ENCODE data around the gene MAP3K3.

The MAP3K3 gene

GRCh38 chr17:63693411-63694113, 71.3 kb downstream of the MAP3K3 start:
- DNase-seq, result peak in 1 of 56 donors; percentile 19

- no peak for DNase-seq
Measured at GRCh38 chr17:63694229-63694949, 72.2 kb downstream of the MAP3K3 start.

DNA sequence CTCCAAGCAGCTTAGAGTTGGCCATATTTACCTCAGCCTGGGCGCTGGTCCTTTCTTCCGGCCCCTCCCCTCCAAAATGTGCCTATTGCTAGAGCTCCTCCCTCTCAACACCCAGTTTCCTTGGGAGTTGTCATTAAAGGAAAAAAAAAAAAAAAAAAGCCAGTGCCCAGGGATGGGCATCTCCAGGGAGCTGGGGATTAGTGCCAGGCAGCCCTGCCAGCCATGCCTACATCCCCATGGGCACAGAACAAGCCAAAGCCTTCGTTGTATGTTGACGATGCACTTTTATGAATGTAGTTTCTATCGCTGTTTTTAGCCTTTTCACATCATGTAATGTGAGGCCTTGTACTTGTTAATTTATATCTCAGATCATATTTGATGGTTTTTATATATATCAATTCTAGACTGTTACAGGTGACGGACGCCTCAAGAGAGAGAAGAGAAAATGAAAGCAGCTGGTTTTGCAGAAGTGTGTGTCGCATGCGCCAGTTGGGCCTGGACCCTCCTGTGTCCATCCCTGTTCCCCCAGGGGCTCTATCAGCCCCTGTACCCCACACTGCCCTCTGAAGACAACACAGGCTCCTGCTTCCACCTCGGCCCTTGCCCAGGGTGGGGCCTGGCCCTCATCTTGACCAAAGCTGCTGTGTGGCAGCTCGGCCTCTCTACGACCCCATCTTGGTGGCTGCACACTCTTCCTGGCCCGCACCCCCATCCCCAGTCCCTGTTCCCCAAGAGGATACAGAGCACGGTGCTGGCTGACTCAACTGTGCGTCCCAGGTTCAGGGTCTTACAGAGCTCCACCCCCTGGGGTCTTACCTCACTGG, 72.9 kb downstream of the MAP3K3 start:
- DNase-seq, result peak in 1 of 56 donors; percentile 9

GRCh38 chr17:63695889-63696288, 73.7 kb downstream of the MAP3K3 start:
- no peak for DNase-seq

- DNase-seq, result peak in 1 of 56 donors; percentile 10
Measured at GRCh38 chr17:63696381-63696961, 74.3 kb downstream of the MAP3K3 start.

- DNase-seq, result peak in 5 of 56 donors; percentile 21 to 31 (median 27)
Measured at GRCh38 chr17:63697341-63698286, 75.4 kb downstream of the MAP3K3 start.

GRCh38 chr17:63698381-63698885, 76.2 kb downstream of the MAP3K3 start:
- DNase-seq, result no peak

GRCh38 chr17:63698886-63699637, 76.8 kb downstream of the MAP3K3 start:
- peak in 6 of 56 donors; percentile 15 to 29 (median 18) for DNase-seq

- DNase-seq, result peak in 11 of 56 donors; percentile 15 to 57 (median 32)
Measured at GRCh38 chr17:63699638-63700527, 77.7 kb downstream of the MAP3K3 start, which contains the start of gene LIMD2. Gene LIMD2 (minus strand): TSS chr17:63700125. CDS start chr17:63699298, 827 bp downstream.

GRCh38 chr17:63700528-63701455, 78.6 kb downstream of the MAP3K3 start:
- DNase-seq, result peak in 35 of 56 donors; percentile 29 to 86 (median 61)

GRCh38 chr17:63701456-63701820, 79.2 kb downstream of the MAP3K3 start:
- DNase-seq, result no peak

- DNase-seq, result peak in 2 of 56 donors; percentile 23 to 30
Measured at GRCh38 chr17:63701868-63702720, 79.9 kb downstream of the MAP3K3 start.

GRCh38 chr17:63702721-63703015, 80.5 kb downstream of the MAP3K3 start:
- DNase-seq, result no peak

- DNase-seq, result no peak
Measured at GRCh38 chr17:63703029-63703428, 80.8 kb downstream of the MAP3K3 start.

GRCh38 chr17:63703556-63704258, 81.5 kb downstream of the MAP3K3 start:
- DNase-seq, result no peak

DNA sequence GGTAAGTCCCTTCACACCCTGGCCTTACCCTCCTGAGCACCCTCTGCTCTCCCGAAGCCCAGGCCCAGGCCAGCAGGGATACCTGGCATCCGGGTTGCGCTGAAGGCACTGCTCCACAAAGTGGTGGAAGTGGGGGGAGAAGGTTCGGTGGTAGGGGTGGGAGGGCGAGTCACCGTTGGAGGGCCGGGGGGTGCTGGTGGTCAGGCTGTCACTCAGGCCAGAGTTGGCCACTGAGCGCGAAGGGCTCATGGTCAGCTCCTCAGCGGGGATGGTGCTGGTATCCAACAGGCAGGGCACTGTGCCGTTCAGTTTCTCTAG, 82.0 kb downstream of the MAP3K3 start:
- DNase-seq, result no peak
